Naive thymus-derived CD4-positive, alpha-beta T cell (primary cell): ENCODE results near the gene ESRRB. TPM values are rescaled to one million over a fixed set of nuclear protein-coding genes. Genes with fewer than 3 reads are reported as not detected.

Experiments
- ATAC-seq: fragments of 150-1000 bp; cut with Tn5 transposase; 2 replicates; pipeline ENCODE4 v1.10.0; 2021; ENCODE audit warnings: mild to moderate bottlenecking, moderate library complexity
- CTCF ChIA-PET: fragments of 350-600 bp; sonication (Branson Sonifier 250); formaldehyde crosslinking; loops from one replicate; lab custom pipeline; 2021; ENCODE audit warnings: antibody characterized with exemption; lab: Charles Lee
- POLR2A ChIA-PET: fragments of 350-600 bp; sonication (Branson Sonifier 250); formaldehyde crosslinking; loops from one replicate; lab custom pipeline; 2021; ENCODE audit warnings: antibody characterized with exemption, inconsistent platforms; lab: Charles Lee
- DNase-seq, 9 donors: peaks; one replicate each; pipeline versions ENCODE4 v3.0.0 to v3.0.0-alpha.2; 2020 to 2022; ENCODE audit warnings: mixed read lengths in 1 of 9
- H3K27ac ChIP-seq: one replicate; pipeline ENCODE4 v1.7.0; 2013; ENCODE audit warnings: mild to moderate bottlenecking, low read depth, low read length, moderate library complexity
- H3K27me3 ChIP-seq, 2 donors: one replicate each; pipeline ENCODE4 v1.7.0; 2013; ENCODE audit warnings: low read length in 2 of 2, mild to moderate bottlenecking in 2 of 2, moderate library complexity in 2 of 2; ENCODE audit not compliant: control insufficient read depth in 2 of 2, insufficient read depth in 2 of 2
- H3K36me3 ChIP-seq, 3 experiments: 1 replicate in 2 of 3; 2 replicates in 1 of 3; pipeline ENCODE4 v1.7.0; 2013; ENCODE audit warnings: low read length in 3 of 3, mild to moderate bottlenecking in 3 of 3, moderate library complexity in 1 of 3; ENCODE audit not compliant: insufficient read depth in 3 of 3, control insufficient read depth in 2 of 3
- H3K4me1 ChIP-seq, 2 donors: one replicate each; pipeline ENCODE4 v1.7.0; 2013; ENCODE audit warnings: low read length in 2 of 2, mild to moderate bottlenecking in 2 of 2, moderate library complexity in 1 of 2; ENCODE audit not compliant: control insufficient read depth in 2 of 2, insufficient read depth in 2 of 2
- H3K4me3 ChIP-seq: 2 replicates; pipeline ENCODE4 v1.7.0; 2013; ENCODE audit warnings: mild to moderate bottlenecking, low read length
- H3K9me3 ChIP-seq, 3 experiments: 1 replicate in 2 of 3; 2 replicates in 1 of 3; pipeline ENCODE4 v1.7.0; 2013; ENCODE audit warnings: low read length in 3 of 3; ENCODE audit not compliant: control insufficient read depth in 2 of 3
- H3K27ac Mint-ChIP-seq, 9 donors: one replicate each; pipeline ENCODE4 v1.8.0; 2020 to 2022; ENCODE audit warnings: mixed read lengths in 9 of 9, mild to moderate bottlenecking in 8 of 9, moderate library complexity in 5 of 9, inconsistent platforms in 2 of 9
- H3K27me3 Mint-ChIP-seq, 5 donors: one replicate each; pipeline ENCODE4 v1.8.0; 2021 to 2022; ENCODE audit warnings: mixed read lengths in 5 of 5, mild to moderate bottlenecking in 1 of 5
- H3K36me3 Mint-ChIP-seq, 5 donors: one replicate each; pipeline ENCODE4 v1.8.0; 2020 to 2022; ENCODE audit warnings: mixed read lengths in 5 of 5, mild to moderate bottlenecking in 3 of 5, inconsistent platforms in 1 of 5
- H3K4me1 Mint-ChIP-seq, 7 donors: one replicate each; pipeline ENCODE4 v1.8.0; 2020 to 2022; ENCODE audit warnings: mixed read lengths in 7 of 7, mild to moderate bottlenecking in 3 of 7, inconsistent platforms in 1 of 7
- H3K4me3 Mint-ChIP-seq, 10 donors: one replicate each; pipeline ENCODE4 v1.8.0; 2020 to 2022; ENCODE audit warnings: mild to moderate bottlenecking in 10 of 10, mixed read lengths in 10 of 10, moderate library complexity in 6 of 10, inconsistent platforms in 2 of 10
- H3K9me3 Mint-ChIP-seq, 11 donors: one replicate each; pipeline ENCODE4 v1.8.0; 2020 to 2022; ENCODE audit warnings: mixed read lengths in 11 of 11, mild to moderate bottlenecking in 4 of 11, inconsistent platforms in 1 of 11, moderate library complexity in 1 of 11
- intact Hi-C, 2 donors: fragments of 100-400 bp; cut with micrococcal nuclease; formaldehyde crosslinking; loops; one replicate each; pipeline ENCODE4 v1.15.1; 2023
- polyA plus RNA-seq, 2 donors: library from polyadenylated mRNA; unstranded; fragments of 300-500 nt; fragmentation: Illumina TruSeq; gene quantifications; one replicate each; pipeline ENCODE4 v1.2.3, GENCODE V29; 2021
- total RNA-seq, 6 experiments: library from RNA in 5 of 6; stranded (reverse) in 5 of 6; gene quantifications; 1 replicate in 5 of 6; 2 replicates in 1 of 6; pipeline ENCODE4 v1.2.3 and lab custom pipeline; 2021 to 2026

Gene ESRRB
- total and polyA plus RNA-seq, 7 experiments from 2014 or later, result 0.16 to 0.48 (median 0.20) TPM; not detected in 4

DNA sequence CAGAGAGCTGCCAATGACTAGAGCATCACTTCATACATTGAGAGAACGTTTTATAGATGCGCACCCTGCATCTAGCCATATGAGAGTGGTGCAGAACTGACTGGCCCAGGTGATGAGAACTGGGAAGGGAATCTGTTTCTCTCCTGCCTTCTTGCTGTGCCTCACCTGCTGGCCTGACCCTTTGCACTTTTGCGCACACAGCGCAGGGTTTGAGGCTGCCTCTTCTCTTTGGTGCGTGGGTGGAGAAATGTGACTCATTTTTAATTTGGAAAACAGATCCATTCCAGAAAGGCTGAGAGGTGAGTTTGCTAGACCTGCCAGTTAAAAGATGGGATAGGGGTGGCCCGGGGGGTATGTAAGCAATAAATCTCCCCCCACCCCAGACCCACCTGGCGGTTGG lies 453 bp upstream of the ESRRB start:
- no peak overlapping the region for H3K4me3 ChIP-seq
- POLR2A ChIA-PET, result no interaction called here
- Mint-ChIP-seq H3K9me3 (peaks cover 0 to 1% (median 0%) of the 10 kb centered on the region in 11 donors), H3K4me1 (peaks cover 0 to 8% (median 3%) of the 10 kb centered on the region in 7 donors), H3K4me3 (no peak overlapping the region), H3K27ac (no peak overlapping the region), H3K36me3 (no peaks in the 10 kb centered on the region), H3K27me3 (peaks cover 53 to 71% (median 64%) of the 10 kb centered on the region in 5 donors)
- ATAC-seq (no peak), DNase-seq (no peak)
- no peaks in the 10 kb centered on the region for H3K4me1 ChIP-seq
- intact Hi-C loops, result no loop called here
- no peaks in the 10 kb centered on the region for H3K36me3 ChIP-seq
- H3K9me3 ChIP-seq, result no peaks in the 10 kb centered on the region
- CTCF ChIA-PET, result no interaction called here
- no peaks in the 10 kb centered on the region for H3K27me3 ChIP-seq
- H3K27ac ChIP-seq, result no peak overlapping the region

DNA sequence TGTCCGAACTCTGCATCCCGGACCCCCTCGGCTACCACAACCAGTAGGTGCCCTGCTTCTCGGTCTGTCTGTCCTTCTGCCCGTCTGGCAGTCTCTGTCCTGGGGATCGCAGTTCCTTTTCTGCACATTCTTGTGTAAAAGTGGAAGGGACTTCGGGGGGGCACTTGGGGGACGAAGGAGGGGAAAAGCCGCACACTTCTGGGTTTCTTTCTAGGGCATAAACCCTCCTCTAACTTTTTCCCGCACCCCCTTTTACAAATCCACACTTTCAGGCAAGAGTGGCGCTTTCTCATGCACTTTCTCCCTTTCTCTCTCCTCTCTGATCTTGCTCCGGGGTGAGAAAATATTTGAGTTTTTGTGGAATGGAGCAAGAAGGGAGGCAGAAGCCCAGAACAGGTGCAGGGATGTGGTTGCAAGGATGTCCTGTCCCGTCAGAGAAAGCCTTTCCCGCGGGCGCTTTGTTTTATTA lies 506 bp downstream of the ESRRB start:
- H3K36me3 Mint-ChIP-seq, result no peaks in the 10 kb centered on the region
- H3K9me3 Mint-ChIP-seq, result peaks cover 0 to 1% (median 0%) of the 10 kb centered on the region in 11 donors
- intact Hi-C loops, result no loop called here
- Histone ChIP-seq H3K4me3 (no peak overlapping the region), H3K36me3 (no peaks in the 10 kb centered on the region), H3K4me1 (no peaks in the 10 kb centered on the region), H3K27ac (no peak overlapping the region), H3K27me3 (no peaks in the 10 kb centered on the region), H3K9me3 (no peaks in the 10 kb centered on the region)
- ATAC-seq, result no peak
- ChIA-PET CTCF (interaction anchor here (0.6 kb wide), 1 partner anchor 15 kb away, joined by 6 read pairs; no protein-coding TSS in a partner anchor), POLR2A (no interaction called here)
- DNase-seq, result no peak
- H3K27me3 Mint-ChIP-seq, result peaks cover 56 to 72% (median 68%) of the 10 kb centered on the region in 5 donors
- peaks cover 0 to 8% (median 3%) of the 10 kb centered on the region in 7 donors for H3K4me1 Mint-ChIP-seq
- no peak overlapping the region for H3K27ac Mint-ChIP-seq
- peak overlapping the region in 1 of 10 donors; percentile 33 for H3K4me3 Mint-ChIP-seq

DNA sequence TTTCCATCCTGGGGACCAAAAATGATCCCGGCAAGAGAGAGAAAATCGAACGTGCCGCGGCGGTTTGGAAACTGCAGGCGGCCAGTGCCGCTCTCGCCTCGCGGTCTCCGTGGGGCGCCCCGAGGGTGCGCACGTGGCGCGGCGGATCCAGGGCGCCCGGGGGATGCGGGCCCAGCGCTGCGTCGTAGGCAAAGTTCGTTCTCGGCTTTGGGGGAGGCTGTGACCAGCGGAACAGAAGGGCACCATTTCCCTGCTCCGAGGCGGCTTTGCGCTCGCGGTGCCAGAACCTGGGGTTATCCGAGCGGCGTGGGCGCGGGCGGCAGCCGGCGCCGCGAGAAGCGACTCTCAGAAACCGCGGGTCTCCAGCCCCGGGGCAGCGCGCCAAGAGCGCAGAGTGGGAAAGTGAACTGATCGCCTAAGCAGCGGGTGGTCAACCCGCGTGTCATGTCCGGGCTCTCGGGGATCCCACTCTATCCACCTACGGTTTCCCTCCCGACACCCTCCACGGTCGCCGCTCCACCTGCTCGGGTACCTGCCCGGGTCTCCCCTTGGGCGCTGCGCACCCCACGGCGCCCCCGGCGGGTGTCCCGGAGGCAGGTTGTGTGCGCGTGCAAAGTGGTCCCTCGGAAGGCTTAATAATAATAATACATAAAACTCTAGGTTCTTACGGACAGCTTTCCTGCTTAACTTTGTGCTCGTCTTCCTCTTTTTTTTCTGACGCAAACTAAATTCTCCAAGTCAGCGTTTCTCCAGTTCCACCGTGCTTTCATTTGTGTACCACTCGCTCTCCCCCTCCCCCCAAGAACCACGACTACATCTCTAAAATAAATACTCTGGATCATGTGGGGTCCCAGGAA lies 1.2 kb downstream of the ESRRB start:
- H3K27ac ChIP-seq, result no peak overlapping the region
- Mint-ChIP-seq H3K27me3 (peaks cover 60 to 76% (median 69%) of the 10 kb centered on the region in 5 donors), H3K36me3 (no peaks in the 10 kb centered on the region), H3K4me1 (peaks cover 0 to 8% (median 3%) of the 10 kb centered on the region in 7 donors), H3K9me3 (peaks cover 0 to 1% (median 0%) of the 10 kb centered on the region in 11 donors), H3K4me3 (no peak overlapping the region), H3K27ac (no peak overlapping the region)
- H3K4me1 ChIP-seq, result no peaks in the 10 kb centered on the region
- no peaks in the 10 kb centered on the region for H3K9me3 ChIP-seq
- no peak for DNase-seq
- no peak overlapping the region for H3K4me3 ChIP-seq
- no peaks in the 10 kb centered on the region for H3K27me3 ChIP-seq
- H3K36me3 ChIP-seq, result no peaks in the 10 kb centered on the region
- ChIA-PET CTCF (no interaction called here), POLR2A (no interaction called here)
- no peak for ATAC-seq
- intact Hi-C loops, result no loop called here

DNA sequence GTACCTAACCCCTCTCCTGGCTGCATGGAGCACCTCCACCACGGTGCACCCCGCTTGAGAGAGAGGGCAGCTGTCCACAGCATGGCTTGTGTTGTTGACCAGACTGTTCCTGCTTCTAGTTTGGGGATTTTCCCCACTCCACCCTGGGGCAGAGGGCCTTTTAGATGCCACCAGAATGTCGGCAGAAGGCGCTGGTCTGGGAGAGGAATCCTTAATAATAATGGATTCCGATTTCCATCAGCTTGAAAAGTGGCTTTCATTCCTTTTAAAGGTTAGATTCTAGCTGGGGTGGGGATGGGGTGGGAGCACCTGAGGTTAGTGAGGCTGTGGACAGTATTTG lies 1.8 kb downstream of the ESRRB start:
- Histone ChIP-seq H3K27me3 (no peaks in the 10 kb centered on the region), H3K4me3 (no peak overlapping the region), H3K4me1 (no peaks in the 10 kb centered on the region), H3K9me3 (no peaks in the 10 kb centered on the region), H3K27ac (no peak overlapping the region), H3K36me3 (no peaks in the 10 kb centered on the region)
- Mint-ChIP-seq H3K36me3 (no peaks in the 10 kb centered on the region), H3K4me1 (peaks cover 0 to 8% (median 3%) of the 10 kb centered on the region in 7 donors), H3K27ac (no peak overlapping the region), H3K9me3 (peaks cover 0 to 1% (median 0%) of the 10 kb centered on the region in 11 donors), H3K4me3 (no peak overlapping the region), H3K27me3 (peaks cover 61 to 79% (median 72%) of the 10 kb centered on the region in 5 donors)
- CTCF ChIA-PET, result no interaction called here
- DNase-seq, result no peak
- POLR2A ChIA-PET, result no interaction called here
- intact Hi-C loops, result no loop called here
- ATAC-seq, result no peak

DNA sequence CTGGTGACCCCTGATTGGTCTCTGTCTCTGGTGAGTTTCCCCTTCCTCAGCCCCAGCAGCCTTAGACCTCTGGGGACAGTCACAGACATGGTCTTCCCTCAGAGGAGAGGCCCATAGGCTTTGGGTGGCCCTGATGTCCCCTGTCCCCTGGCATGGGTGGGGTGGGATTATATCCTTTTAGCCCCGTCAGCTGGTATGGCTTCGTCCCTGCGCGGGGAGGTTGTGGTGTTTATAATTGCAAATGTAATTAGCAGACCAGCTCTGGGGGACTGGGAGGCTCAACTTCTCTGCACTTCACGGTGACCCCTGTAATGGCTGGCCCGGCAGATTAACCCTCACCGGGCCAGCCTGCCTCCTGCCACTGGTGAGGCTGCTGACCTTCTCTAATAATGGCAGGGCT lies 5.1 kb downstream of the ESRRB start:
- no peak overlapping the region for H3K27ac Mint-ChIP-seq
- H3K27ac ChIP-seq, result no peak overlapping the region
- ChIA-PET CTCF (no interaction called here), POLR2A (no interaction called here)
- no peaks in the 10 kb centered on the region for H3K36me3 ChIP-seq
- H3K27me3 Mint-ChIP-seq, result peaks cover 70 to 82% (median 78%) of the 10 kb centered on the region in 5 donors
- no peaks in the 10 kb centered on the region for H3K9me3 ChIP-seq
- H3K27me3 ChIP-seq, result no peaks in the 10 kb centered on the region
- peaks cover 0 to 8% (median 3%) of the 10 kb centered on the region in 7 donors for H3K4me1 Mint-ChIP-seq
- no peaks in the 10 kb centered on the region for H3K36me3 Mint-ChIP-seq
- no peak overlapping the region for H3K4me3 Mint-ChIP-seq
- peaks cover 0 to 7% (median 0%) of the 10 kb centered on the region in 11 donors for H3K9me3 Mint-ChIP-seq
- intact Hi-C loops, result no loop called here
- H3K4me1 ChIP-seq, result no peaks in the 10 kb centered on the region
- H3K4me3 ChIP-seq, result no peak overlapping the region
- ATAC-seq (no peak), DNase-seq (no peak)

DNA sequence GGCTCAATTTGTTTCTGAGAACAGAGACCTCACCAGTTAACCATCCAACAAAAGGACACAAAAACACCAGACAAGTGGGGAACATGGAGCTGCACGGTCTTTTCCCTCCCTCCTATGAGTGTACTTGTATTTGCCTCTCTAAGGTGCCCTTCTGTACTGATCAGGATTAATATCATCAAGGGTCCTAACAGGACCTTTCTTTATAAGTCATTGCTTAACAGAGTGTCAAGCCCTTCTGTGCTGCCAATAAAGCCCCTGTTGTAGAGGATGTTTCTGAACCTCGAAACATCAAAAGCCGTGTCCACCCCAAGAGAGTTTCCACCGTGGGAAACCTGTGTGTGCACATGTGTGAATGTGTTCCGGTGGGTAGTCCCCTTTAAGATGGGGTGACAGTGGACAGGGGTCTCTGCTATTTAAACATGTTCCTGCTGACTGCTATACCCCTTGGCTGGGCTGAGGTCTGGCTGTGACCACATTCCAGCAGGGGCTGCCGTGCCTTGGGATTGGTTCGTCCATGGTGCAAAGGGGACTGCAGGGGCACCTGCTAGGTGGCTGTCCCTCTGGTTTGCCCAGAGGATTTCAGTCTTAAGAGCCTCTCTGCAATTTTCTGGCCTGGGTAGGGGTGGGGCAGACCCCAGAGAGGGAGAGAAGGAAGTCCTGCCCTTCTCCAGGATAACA lies 6.0 kb downstream of the ESRRB start:
- no peaks in the 10 kb centered on the region for H3K9me3 ChIP-seq
- intact Hi-C loops, result no loop called here
- CTCF ChIA-PET, result no interaction called here
- Mint-ChIP-seq H3K4me3 (no peak overlapping the region), H3K27me3 (peaks cover 65 to 77% (median 74%) of the 10 kb centered on the region in 5 donors), H3K4me1 (peaks cover 0 to 8% (median 3%) of the 10 kb centered on the region in 7 donors), H3K36me3 (no peaks in the 10 kb centered on the region), H3K27ac (no peak overlapping the region), H3K9me3 (peaks cover 0 to 7% (median 0%) of the 10 kb centered on the region in 11 donors)
- ATAC-seq, result no peak
- H3K4me1 ChIP-seq, result no peaks in the 10 kb centered on the region
- no peak overlapping the region for H3K27ac ChIP-seq
- DNase-seq, result no peak
- POLR2A ChIA-PET, result no interaction called here
- H3K36me3 ChIP-seq, result no peaks in the 10 kb centered on the region
- peaks cover 0 to under 1% of the 10 kb centered on the region in 2 donors for H3K27me3 ChIP-seq
- no peak overlapping the region for H3K4me3 ChIP-seq
